ENCODE measurements around the gene DNAJC1. TPM values are rescaled to one million over a fixed set of nuclear protein-coding genes. Genes with fewer than 3 reads are reported as not detected.

DNAJC1 gene
- total RNA-seq, 6 experiments from 2014 or later, result 16.0 to 106 (median 27.8) TPM

DNA sequence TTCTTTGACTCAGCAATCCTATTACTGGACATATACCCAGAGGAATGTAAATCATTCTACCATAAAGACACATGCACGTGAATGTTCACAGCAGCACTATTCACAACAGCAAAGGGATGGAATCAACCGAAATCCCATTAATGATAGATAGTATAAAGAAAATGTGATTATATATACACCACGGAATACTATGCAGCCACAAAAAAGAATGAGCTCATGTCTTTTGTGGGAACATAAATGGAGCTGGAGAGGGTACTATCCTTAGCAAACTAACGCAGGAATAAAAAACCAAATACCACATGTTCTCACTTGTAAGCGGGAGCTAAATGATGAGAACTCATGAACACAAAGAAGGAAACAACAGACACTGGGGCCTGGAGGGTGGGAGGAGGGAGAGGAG, 201.9 kb downstream of the DNAJC1 start:
- no peaks in the 10 kb centered on the region for H3K27me3 ChIP-seq

DNA sequence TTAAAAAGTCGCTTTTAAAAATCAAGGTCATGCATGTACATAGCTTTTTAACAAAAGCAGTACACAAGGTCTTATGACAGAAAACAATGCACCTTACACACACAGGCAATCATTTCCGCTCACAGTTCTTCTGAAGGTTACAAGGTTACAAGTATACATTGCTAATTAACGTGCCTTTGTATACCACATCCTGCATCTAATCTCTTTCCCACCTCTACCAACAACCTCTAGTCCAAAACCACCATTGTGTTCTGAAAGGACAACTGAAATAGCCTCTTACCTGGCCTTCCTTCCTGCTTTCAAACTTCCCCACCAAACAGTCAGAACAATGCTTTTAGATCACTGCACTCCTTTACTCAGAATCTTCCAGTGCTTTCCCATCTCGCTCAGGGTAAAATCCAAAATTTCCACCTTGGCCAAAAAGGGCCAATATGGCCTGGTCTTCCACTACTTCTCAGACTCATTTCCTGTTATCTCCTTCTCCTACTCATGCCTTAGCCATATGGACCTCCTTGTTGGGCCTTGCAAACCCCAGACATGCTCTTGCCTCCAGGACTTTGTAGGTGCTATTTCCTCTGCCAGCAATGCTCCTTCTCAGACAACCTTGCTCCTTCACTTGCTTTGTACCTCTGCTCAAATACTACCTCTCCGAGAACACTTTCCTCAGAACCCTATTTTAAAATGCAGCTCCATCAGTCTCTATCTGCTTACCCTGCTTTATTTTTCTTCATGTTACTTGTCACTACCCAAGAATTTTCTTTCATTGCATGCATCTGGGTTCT, 205.4 kb downstream of the DNAJC1 start:
- intact Hi-C loops (cut with DNase I), result no loop called here

More for the DNA sequence above, 201.9 kb downstream of the DNAJC1 start:
- H3K27ac ChIP-seq, result no peak overlapping the region
- no peaks in the 10 kb centered on the region for H3K4me1 ChIP-seq
- H3K4me3 ChIP-seq, result no peak overlapping the region
- no peaks in the 10 kb centered on the region for H3K9me3 ChIP-seq
- no peaks in the 10 kb centered on the region for H3K36me3 ChIP-seq
- ATAC-seq (no peak), DNase-seq (no peak)
- 90% methylated on average over 5 of the region's 5 CpGs for whole genome bisulfite sequencing (ENCODE audit: insufficient coverage, low coverage, low lambda C conversion rate, missing lambda C conversion rate)
- TF ChIP-seq POLR2A (IDR thresholded peaks at IDR 0.05), result no peak
- TF ChIP-seq, protein P1, sequence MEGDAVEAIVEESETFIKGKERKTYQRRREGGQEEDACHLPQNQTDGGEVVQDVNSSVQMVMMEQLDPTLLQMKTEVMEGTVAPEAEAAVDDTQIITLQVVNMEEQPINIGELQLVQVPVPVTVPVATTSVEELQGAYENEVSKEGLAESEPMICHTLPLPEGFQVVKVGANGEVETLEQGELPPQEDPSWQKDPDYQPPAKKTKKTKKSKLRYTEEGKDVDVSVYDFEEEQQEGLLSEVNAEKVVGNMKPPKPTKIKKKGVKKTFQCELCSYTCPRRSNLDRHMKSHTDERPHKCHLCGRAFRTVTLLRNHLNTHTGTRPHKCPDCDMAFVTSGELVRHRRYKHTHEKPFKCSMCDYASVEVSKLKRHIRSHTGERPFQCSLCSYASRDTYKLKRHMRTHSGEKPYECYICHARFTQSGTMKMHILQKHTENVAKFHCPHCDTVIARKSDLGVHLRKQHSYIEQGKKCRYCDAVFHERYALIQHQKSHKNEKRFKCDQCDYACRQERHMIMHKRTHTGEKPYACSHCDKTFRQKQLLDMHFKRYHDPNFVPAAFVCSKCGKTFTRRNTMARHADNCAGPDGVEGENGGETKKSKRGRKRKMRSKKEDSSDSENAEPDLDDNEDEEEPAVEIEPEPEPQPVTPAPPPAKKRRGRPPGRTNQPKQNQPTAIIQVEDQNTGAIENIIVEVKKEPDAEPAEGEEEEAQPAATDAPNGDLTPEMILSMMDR (IDR thresholded peaks at IDR 0.05), result no peak
- intact Hi-C loops (cut with DNase I), result no loop called here

GRCh38 chr10:21797533-21797932, 206.0 kb downstream of the DNAJC1 start:
- Histone ChIP-seq H3K27ac (no peak overlapping the region), H3K27me3 (no peaks in the 10 kb centered on the region), H3K36me3 (no peaks in the 10 kb centered on the region), H3K4me3 (no peak overlapping the region), H3K4me1 (no peaks in the 10 kb centered on the region), H3K9me3 (no peaks in the 10 kb centered on the region)
- no peak for DNase-seq
- intact Hi-C loops (cut with DNase I), result no loop called here
- TF ChIP-seq, protein P1 (IDR thresholded peaks at IDR 0.05), result no peak
- TF ChIP-seq POLR2A (IDR thresholded peaks at IDR 0.05), result no peak
- ATAC-seq, result no peak
- 95% methylated on average over 2 of the region's 3 CpGs for WGBS (ENCODE audit: insufficient coverage, low coverage, low lambda C conversion rate, missing lambda C conversion rate)

More for the DNA sequence above, 205.4 kb downstream of the DNAJC1 start:
- ATAC-seq, result peak in 1 of 4 donors; percentile 35
- no peak for TF ChIP-seq POLR2A (IDR thresholded peaks at IDR 0.05)
- TF ChIP-seq, protein P1 (IDR thresholded peaks at IDR 0.05), result no peak
- no peaks in the 10 kb centered on the region for H3K4me1 ChIP-seq
- WGBS (ENCODE audit: insufficient coverage, low coverage, low lambda C conversion rate, missing lambda C conversion rate), result 90% methylated on average over 5 of the region's 5 CpGs
- no peak overlapping the region for H3K4me3 ChIP-seq
- DNase-seq, result no peak
- H3K27me3 ChIP-seq, result no peaks in the 10 kb centered on the region
- no peak overlapping the region for H3K27ac ChIP-seq
- H3K9me3 ChIP-seq, result no peaks in the 10 kb centered on the region
- no peaks in the 10 kb centered on the region for H3K36me3 ChIP-seq

GRCh38 chr10:21791276-21791675, 212.3 kb downstream of the DNAJC1 start:
- no peaks in the 10 kb centered on the region for H3K36me3 ChIP-seq
- no peak overlapping the region for H3K27ac ChIP-seq
- WGBS (ENCODE audit: insufficient coverage, low coverage, low lambda C conversion rate, missing lambda C conversion rate), result 95% methylated on average over 2 of the region's 2 CpGs
- DNase-seq (no peak), ATAC-seq (no peak)
- no peaks in the 10 kb centered on the region for H3K27me3 ChIP-seq
- intact Hi-C loops (cut with DNase I), result no loop called here
- no peak overlapping the region for H3K4me3 ChIP-seq
- H3K9me3 ChIP-seq, result no peaks in the 10 kb centered on the region
- no peaks in the 10 kb centered on the region for H3K4me1 ChIP-seq
- TF ChIP-seq, protein P1 (IDR thresholded peaks at IDR 0.05), result no peak
- no peak for TF ChIP-seq POLR2A (IDR thresholded peaks at IDR 0.05)
